Osteoblast (primary cell): Measurements from ENCODE around the gene FRAS1. TPM values are rescaled to one million over a fixed set of nuclear protein-coding genes. Genes with fewer than 3 reads are reported as not detected.

Source experiments
- DNase-seq: peaks from one replicate; pipeline ENCODE4 v3.0.0; 2011; ENCODE audit warnings: low spot score, mixed read lengths; ENCODE audit not compliant: insufficient read length; ENCODE audit errors: missing footprints
- H2AFZ ChIP-seq: 2 replicates; pipeline ENCODE4 v1.6.0; 2011; ENCODE audit warnings: mild to moderate bottlenecking, low read length
- H3K27ac ChIP-seq: 2 replicates; pipeline ENCODE4 v1.5.1; 2011; ENCODE audit warnings: mild to moderate bottlenecking, low read depth, low read length, moderate library complexity
- H3K27me3 ChIP-seq: 2 replicates; pipeline ENCODE4 v1.6.0; 2012; ENCODE audit warnings: mild to moderate bottlenecking, control low read depth, inconsistent platforms, low read length, moderate library complexity; ENCODE audit not compliant: insufficient read depth
- H3K36me3 ChIP-seq: 2 replicates; pipeline ENCODE4 v1.5.1; 2011; ENCODE audit warnings: mild to moderate bottlenecking, low read length, control low read depth, moderate library complexity; ENCODE audit not compliant: insufficient read depth
- H3K4me1 ChIP-seq: 2 replicates; pipeline ENCODE4 v1.5.1; 2011; ENCODE audit warnings: mild to moderate bottlenecking, low read length, control low read depth, moderate library complexity; ENCODE audit not compliant: insufficient read depth
- H3K4me2 ChIP-seq: 2 replicates; pipeline ENCODE4 v1.6.0; 2011; ENCODE audit warnings: mild to moderate bottlenecking, low read length; ENCODE audit not compliant: insufficient read depth
- H3K4me3 ChIP-seq: fragments of 200-600 bp; sonication (generic); 3 replicates; pipeline ENCODE4 v1.5.1; 2012; ENCODE audit warnings: mild to moderate bottlenecking, low read length, inconsistent platforms; ENCODE audit not compliant: insufficient read depth
- H3K79me2 ChIP-seq: 2 replicates; pipeline ENCODE4 v1.6.0; 2012; ENCODE audit warnings: mild to moderate bottlenecking, low read length, control low read depth, inconsistent platforms; ENCODE audit not compliant: insufficient read depth
- H3K9me3 ChIP-seq: 2 replicates; pipeline ENCODE4 v1.5.1; 2011; ENCODE audit warnings: low read depth, low read length, control low read depth
- H4K20me1 ChIP-seq: 2 replicates; pipeline ENCODE4 v1.6.0; 2012; ENCODE audit warnings: mild to moderate bottlenecking, low read length, control low read depth; ENCODE audit not compliant: insufficient read depth
- CTCF ChIP-seq: IDR thresholded peaks from 2 replicates; pipeline ENCODE4 v1.5.1; 2011; ENCODE audit warnings: mild to moderate bottlenecking, low read depth, low read length, moderate library complexity; ENCODE audit errors: extremely low read depth
- total RNA-seq: library from RNA; depleted of rRNA; stranded (reverse); fragments of >200 nt; gene quantifications from 2 replicates; pipeline ENCODE4 v1.2.3, GENCODE V29; 2012

FRAS1 gene
- total RNA-seq, 1 donor, result 5.1 TPM

- Histone ChIP-seq H3K27ac (no peak overlapping the region), H3K9me3 (no peaks in the 10 kb centered on the region), H3K4me2 (no peak overlapping the region), H2AFZ (no peak overlapping the region), H4K20me1 (no peaks in the 10 kb centered on the region), H3K4me1 (no peaks in the 10 kb centered on the region), H3K36me3 (no peaks in the 10 kb centered on the region), H3K79me2 (no peaks in the 10 kb centered on the region), H3K27me3 (no peaks in the 10 kb centered on the region), H3K4me3 (no peak overlapping the region)
- no peak for TF ChIP-seq CTCF
- DNase-seq, result no peak
Measured at GRCh38 chr4:78033861-78034260, 23.3 kb upstream of the FRAS1 start.

GRCh38 chr4:78038704-78039103, 18.4 kb upstream of the FRAS1 start:
- DNase-seq, result no peak
- Histone ChIP-seq H3K79me2 (no peaks in the 10 kb centered on the region), H3K4me3 (no peak overlapping the region), H4K20me1 (no peaks in the 10 kb centered on the region), H3K27me3 (no peaks in the 10 kb centered on the region), H3K27ac (no peak overlapping the region), H3K9me3 (no peaks in the 10 kb centered on the region), H3K4me2 (no peak overlapping the region), H3K36me3 (no peaks in the 10 kb centered on the region), H3K4me1 (no peaks in the 10 kb centered on the region), H2AFZ (no peak overlapping the region)
- TF ChIP-seq CTCF, result no peak

GRCh38 chr4:78039678-78040077, 17.4 kb upstream of the FRAS1 start:
- Histone ChIP-seq H3K27me3 (no peaks in the 10 kb centered on the region), H3K4me3 (no peak overlapping the region), H4K20me1 (no peaks in the 10 kb centered on the region), H3K27ac (no peak overlapping the region), H3K4me2 (no peak overlapping the region), H2AFZ (no peak overlapping the region), H3K9me3 (no peaks in the 10 kb centered on the region), H3K4me1 (no peaks in the 10 kb centered on the region), H3K36me3 (no peaks in the 10 kb centered on the region), H3K79me2 (no peaks in the 10 kb centered on the region)
- DNase-seq, result no peak
- TF ChIP-seq CTCF, result no peak

- Histone ChIP-seq H3K4me1 (no peaks in the 10 kb centered on the region), H3K36me3 (no peaks in the 10 kb centered on the region), H3K4me2 (no peak overlapping the region), H2AFZ (no peak overlapping the region), H3K27me3 (no peaks in the 10 kb centered on the region), H3K4me3 (no peak overlapping the region), H3K27ac (no peak overlapping the region), H4K20me1 (no peaks in the 10 kb centered on the region), H3K9me3 (no peaks in the 10 kb centered on the region), H3K79me2 (no peaks in the 10 kb centered on the region)
- no peak for TF ChIP-seq CTCF
- DNase-seq, result no peak
Measured at GRCh38 chr4:78040431-78040830, 16.7 kb upstream of the FRAS1 start.
